IPS-20b (cell line): ENCODE results near the gene RAB3A.

Source experiments
- H3K27ac ChIP-seq: one replicate; pipeline ENCODE4 v1.5.1; 2013; ENCODE audit warnings: low read length
- H3K27me3 ChIP-seq: 2 replicates; pipeline ENCODE4 v1.6.1; 2013; ENCODE audit warnings: mild to moderate bottlenecking, low read length, inconsistent platforms; ENCODE audit not compliant: insufficient read depth
- H3K36me3 ChIP-seq: 2 replicates; pipeline ENCODE4 v1.6.1; 2013; ENCODE audit warnings: low read depth, mild to moderate bottlenecking, inconsistent platforms, low read length, moderate library complexity; ENCODE audit not compliant: insufficient read depth
- H3K4me1 ChIP-seq: 2 replicates; pipeline ENCODE4 v1.6.1; 2013; ENCODE audit warnings: mild to moderate bottlenecking, control low read depth, inconsistent platforms, low read length, moderate library complexity; ENCODE audit not compliant: insufficient read depth
- H3K4me3 ChIP-seq: 2 replicates; pipeline ENCODE4 v1.5.1; 2013; ENCODE audit warnings: mild to moderate bottlenecking, low read length, inconsistent platforms
- H3K9ac ChIP-seq: 2 replicates; pipeline ENCODE4 v1.6.1; 2013; ENCODE audit warnings: low read depth, mild to moderate bottlenecking, inconsistent platforms, low read length, moderate library complexity
- H3K9me3 ChIP-seq: 2 replicates; pipeline ENCODE4 v1.6.1; 2013; ENCODE audit warnings: mild to moderate bottlenecking, low read depth, low read length, inconsistent platforms; ENCODE audit not compliant: insufficient read depth

Gene RAB3A

GRCh38 chr19:18206018-18206417, 2.2 kb upstream of the RAB3A start:
- Histone ChIP-seq H3K27ac (peak overlapping the region; percentile 34), H3K9ac (peak overlapping the region; percentile 89), H3K9me3 (no peaks in the 10 kb centered on the region), H3K36me3 (no peaks in the 10 kb centered on the region), H3K27me3 (peaks cover 6% of the 10 kb centered on the region), H3K4me3 (peak overlapping the region; percentile 82), H3K4me1 (peaks cover 7% of the 10 kb centered on the region; the same call in 1 of the 2 replicates)

GRCh38 chr19:18205200-18205892, 1.5 kb upstream of the RAB3A start:
- peaks cover 6% of the 10 kb centered on the region for H3K27me3 ChIP-seq
- H3K4me1 ChIP-seq: peaks cover 7% of the 10 kb centered on the region; the same call in 1 of the 2 replicates
- peak overlapping the region; percentile 89 for H3K9ac ChIP-seq
- peak overlapping the region; percentile 82 for H3K4me3 ChIP-seq
- peaks cover 2% of the 10 kb centered on the region; the same call in 1 of the 2 replicates for H3K36me3 ChIP-seq
- H3K27ac ChIP-seq: peak overlapping the region; percentile 90
- H3K9me3 ChIP-seq: no peaks in the 10 kb centered on the region

GRCh38 chr19:18204394-18205199, 755 bp upstream of the RAB3A start:
- peak overlapping the region; percentile 90 for H3K27ac ChIP-seq
- peaks cover 7% of the 10 kb centered on the region; the same call in 1 of the 2 replicates for H3K4me1 ChIP-seq
- H3K4me3 ChIP-seq: peak overlapping the region; percentile 82
- H3K27me3 ChIP-seq: peaks cover 6% of the 10 kb centered on the region
- peaks cover 9% of the 10 kb centered on the region; the same call in 1 of the 2 replicates for H3K36me3 ChIP-seq
- peak overlapping the region; percentile 89; the same call in 1 of the 2 replicates for H3K9ac ChIP-seq
- H3K9me3 ChIP-seq: no peaks in the 10 kb centered on the region

- Histone ChIP-seq H3K4me3 (peak overlapping the region; percentile 86), H3K9me3 (no peaks in the 10 kb centered on the region), H3K9ac (peak overlapping the region; percentile 65; the same call in 1 of the 2 replicates), H3K36me3 (peaks cover 21% of the 10 kb centered on the region; the same call in 1 of the 2 replicates), H3K27me3 (peaks cover 6% of the 10 kb centered on the region), H3K27ac (no peak overlapping the region), H3K4me1 (peaks cover 7% of the 10 kb centered on the region; the same call in 1 of the 2 replicates)
Measured at GRCh38 chr19:18203408-18203862, 407 bp downstream of the RAB3A start.

- no peaks in the 10 kb centered on the region for H3K9me3 ChIP-seq
- H3K4me1 ChIP-seq: peaks cover 7% of the 10 kb centered on the region; the same call in 1 of the 2 replicates
- H3K36me3 ChIP-seq: peaks cover 26% of the 10 kb centered on the region; the same call in 1 of the 2 replicates
- H3K9ac ChIP-seq: peak overlapping the region; percentile 65; the same call in 1 of the 2 replicates
- H3K27ac ChIP-seq: no peak overlapping the region
- peak overlapping the region; percentile 86 for H3K4me3 ChIP-seq
- peaks cover 6% of the 10 kb centered on the region for H3K27me3 ChIP-seq
Measured at GRCh38 chr19:18202778-18203407, 949 bp downstream of the RAB3A start.

GRCh38 chr19:18202397-18202777, 1.5 kb downstream of the RAB3A start:
- Histone ChIP-seq H3K4me3 (no peak overlapping the region), H3K27me3 (peaks cover 6% of the 10 kb centered on the region), H3K9ac (no peak overlapping the region), H3K27ac (no peak overlapping the region), H3K4me1 (peaks cover 7% of the 10 kb centered on the region; the same call in 1 of the 2 replicates), H3K9me3 (no peaks in the 10 kb centered on the region), H3K36me3 (peaks cover 26% of the 10 kb centered on the region; the same call in 1 of the 2 replicates)

- Histone ChIP-seq H3K27ac (no peak overlapping the region), H3K4me1 (peaks cover 8% of the 10 kb centered on the region; the same call in 1 of the 2 replicates), H3K36me3 (peaks cover 38% of the 10 kb centered on the region)
Measured at GRCh38 chr19:18198374-18198773, 5.5 kb downstream of the RAB3A start.

GRCh38 chr19:18197941-18198340, 5.9 kb downstream of the RAB3A start:
- peaks cover 8% of the 10 kb centered on the region; the same call in 1 of the 2 replicates for H3K4me1 ChIP-seq
- H3K9ac ChIP-seq: no peak overlapping the region
- H3K9me3 ChIP-seq: no peaks in the 10 kb centered on the region
- H3K36me3 ChIP-seq: peaks cover 38% of the 10 kb centered on the region
- peaks cover under 1% of the 10 kb centered on the region; the same call in 1 of the 2 replicates for H3K27me3 ChIP-seq
- H3K27ac ChIP-seq: no peak overlapping the region
- no peak overlapping the region for H3K4me3 ChIP-seq

More at GRCh38 chr19:18198374-18198773, 5.5 kb downstream of the RAB3A start:
- H3K9me3 ChIP-seq: no peaks in the 10 kb centered on the region
- no peak overlapping the region for H3K4me3 ChIP-seq
- no peak overlapping the region for H3K9ac ChIP-seq
- peaks cover 5% of the 10 kb centered on the region for H3K27me3 ChIP-seq

- Histone ChIP-seq H3K27me3 (no peaks in the 10 kb centered on the region), H3K36me3 (peaks cover 38% of the 10 kb centered on the region), H3K27ac (no peak overlapping the region), H3K4me1 (peaks cover 8% of the 10 kb centered on the region; the same call in 1 of the 2 replicates), H3K9ac (no peak overlapping the region), H3K4me3 (no peak overlapping the region), H3K9me3 (no peaks in the 10 kb centered on the region)
Measured at GRCh38 chr19:18197306-18197705, 6.5 kb downstream of the RAB3A start.

GRCh38 chr19:18196511-18196845, 7.4 kb downstream of the RAB3A start:
- Histone ChIP-seq H3K9ac (no peak overlapping the region), H3K9me3 (no peaks in the 10 kb centered on the region), H3K27me3 (no peaks in the 10 kb centered on the region), H3K27ac (no peak overlapping the region), H3K4me3 (no peak overlapping the region), H3K4me1 (peaks cover 8% of the 10 kb centered on the region; the same call in 1 of the 2 replicates), H3K36me3 (peaks cover 38% of the 10 kb centered on the region)

GRCh38 chr19:18194554-18195238, 9.1 kb downstream of the RAB3A start:
- Histone ChIP-seq H3K27ac (no peak overlapping the region), H3K9ac (peak overlapping the region; percentile 76; the same call in 1 of the 2 replicates), H3K4me1 (peaks cover 8% of the 10 kb centered on the region; the same call in 1 of the 2 replicates)

More at GRCh38 chr19:18194554-18195238, 9.1 kb downstream of the RAB3A start:
- Histone ChIP-seq H3K9me3 (no peaks in the 10 kb centered on the region), H3K27me3 (no peaks in the 10 kb centered on the region), H3K4me3 (peak overlapping the region; percentile 93), H3K36me3 (peaks cover 30% of the 10 kb centered on the region)
